Caco-2 (cell line): Measurements from ENCODE around the gene CDC123. TPM values are rescaled to one million over a fixed set of nuclear protein-coding genes. Genes with fewer than 3 reads are reported as not detected.
"Not testable (repeated sequence)": the region's sequence is repeated elsewhere in the genome, so short reads cannot be mapped to it uniquely, and the experiment has no call there.

Source experiments
- BruUV-seq: library from RNA; stranded (reverse); fragments of 400-500 nt; replicated peaks from 2 replicates; lab custom pipeline; 2021; lab: Mats Ljungman, UMichigan
- CTCF ChIA-PET: fragments of 300-600 bp; sonication (Branson Sonifier 250); formaldehyde crosslinking; loops from one replicate; lab custom pipeline; 2022; ENCODE audit warnings: antibody characterized with exemption; lab: Charles Lee
- POLR2A ChIA-PET: fragments of 300-600 bp; sonication (Branson Sonifier 250); formaldehyde crosslinking; loops from one replicate; lab custom pipeline; 2022; ENCODE audit warnings: antibody characterized with exemption; lab: Charles Lee
- DNase-seq, 2 experiments: peaks; one replicate each; pipeline versions ENCODE4 v3.0.0 to v3.0.0-alpha.2; 2020 to 2022
- H3K27me3 ChIP-seq: replicated peaks from 2 replicates; pipeline ENCODE4 v1.6.0; 2011; ENCODE audit warnings: low read length; ENCODE audit not compliant: control insufficient read depth, insufficient read depth
- H3K36me3 ChIP-seq: 2 replicates; pipeline ENCODE4 v1.5.1; 2011; ENCODE audit warnings: low read length; ENCODE audit not compliant: control insufficient read depth, insufficient read depth
- H3K4me1 ChIP-seq: fragments of 250-450 bp; sonication (Bioruptor Pico); 2 replicates; pipeline ENCODE4 v1.5.1; 2020; ENCODE audit warnings: mild to moderate bottlenecking
- H3K4me3 ChIP-seq: 2 replicates; pipeline ENCODE4 v1.5.1; 2011; ENCODE audit warnings: low read depth, mild to moderate bottlenecking, control low read depth, low read length
- H3K9me3 ChIP-seq: fragments of 250-450 bp; sonication (Bioruptor Pico); 2 replicates; pipeline ENCODE4 v1.5.1; 2020; ENCODE audit warnings: mild to moderate bottlenecking, moderate library complexity
- H3K27ac Mint-ChIP-seq: one replicate; pipeline ENCODE4 v1.8.0; 2022; ENCODE audit warnings: mixed read lengths; ENCODE audit not compliant: unreplicated experiment
- H3K27me3 Mint-ChIP-seq: one replicate; pipeline ENCODE4 v1.8.0; 2022; ENCODE audit warnings: mixed read lengths; ENCODE audit not compliant: insufficient read depth, unreplicated experiment
- H3K36me3 Mint-ChIP-seq: one replicate; pipeline ENCODE4 v1.8.0; 2022; ENCODE audit warnings: mild to moderate bottlenecking, mixed read lengths; ENCODE audit not compliant: insufficient read depth, unreplicated experiment
- H3K4me1 Mint-ChIP-seq: one replicate; pipeline ENCODE4 v1.8.0; 2022; ENCODE audit warnings: low read depth, mixed read lengths; ENCODE audit not compliant: unreplicated experiment
- H3K4me3 Mint-ChIP-seq: one replicate; pipeline ENCODE4 v1.8.0; 2022; ENCODE audit warnings: mild to moderate bottlenecking, moderate library complexity, mixed read lengths; ENCODE audit not compliant: unreplicated experiment
- H3K9me3 Mint-ChIP-seq: one replicate; pipeline ENCODE4 v1.8.0; 2022; ENCODE audit warnings: mixed read lengths; ENCODE audit not compliant: unreplicated experiment
- CTCF ChIP-seq, 2 experiments: fragments of 200-600 bp in 1 of 2; IDR thresholded peaks; 1 replicate in 1 of 2; 2 replicates in 1 of 2; pipeline versions ENCODE4 v1.5.1 to v1.8.0; 2011 to 2022; ENCODE audit warnings: antibody characterized with exemption in 1 of 2, control low read depth in 1 of 2, inconsistent platforms in 1 of 2, low read depth in 1 of 2, low read length in 1 of 2, mild to moderate bottlenecking in 1 of 2, moderate library complexity in 1 of 2; ENCODE audit not compliant: insufficient read depth in 1 of 2, severe bottlenecking in 1 of 2, unreplicated experiment in 1 of 2
- intact Hi-C: fragments of 100-400 bp; cut with micrococcal nuclease; formaldehyde crosslinking; loops from one replicate; pipeline ENCODE4 v1.10.0; 2022; ENCODE audit not compliant: unreplicated experiment
- total RNA-seq: library from RNA; stranded (reverse); gene quantifications from 2 replicates; pipeline ENCODE4 v1.2.3, GENCODE V29; 2022

Gene CDC123
- total RNA-seq, 1 experiment from 2014 or later = 190 TPM

- POLR2A ChIA-PET = no interaction called here
- Mint-ChIP-seq H3K9me3 (no peaks in the 10 kb centered on the region), H3K36me3 (peaks cover 54% of the 10 kb centered on the region), H3K27me3 (no peaks in the 10 kb centered on the region), H3K27ac (no peak overlapping the region), H3K4me1 (no peaks in the 10 kb centered on the region), H3K4me3 (no peak overlapping the region)
- H3K36me3 ChIP-seq = peaks cover 2% of the 10 kb centered on the region; the same call in 1 of the 2 replicates
- H3K4me3 ChIP-seq = no peak overlapping the region
- no peak for TF ChIP-seq CTCF (IDR thresholded peaks at IDR 0.05; ENCODE audit: insufficient read depth in 1 of 2, low read depth in 1 of 2, low read length in 1 of 2, severe bottlenecking in 1 of 2, unreplicated experiment in 1 of 2)
- no peak for DNase-seq
- H3K4me1 ChIP-seq = no peaks in the 10 kb centered on the region
- no TSS peak for BruUV-seq
- intact Hi-C loops = no loop called here
- CTCF ChIA-PET = no interaction called here
- H3K27me3 ChIP-seq = no peaks in the 10 kb centered on the region
- no peaks in the 10 kb centered on the region for H3K9me3 ChIP-seq
These were observed 31.0 kb upstream of the CDC123 start for GRCh38 chr10:12165036-12165435.

GRCh38 chr10:12165999-12166775 is 29.8 kb upstream of the CDC123 start:
- Mint-ChIP-seq H3K4me3 (no peak overlapping the region), H3K27ac (no peak overlapping the region), H3K36me3 (peaks cover 57% of the 10 kb centered on the region), H3K9me3 (no peaks in the 10 kb centered on the region), H3K27me3 (no peaks in the 10 kb centered on the region), H3K4me1 (no peaks in the 10 kb centered on the region)
- no peak for DNase-seq
- intact Hi-C loops = no loop called here
- no peaks in the 10 kb centered on the region for H3K4me1 ChIP-seq
- no peak overlapping the region for H3K4me3 ChIP-seq
- TF ChIP-seq CTCF (IDR thresholded peaks at IDR 0.05; ENCODE audit: insufficient read depth in 1 of 2, low read depth in 1 of 2, low read length in 1 of 2, severe bottlenecking in 1 of 2, unreplicated experiment in 1 of 2) = no peak
- H3K36me3 ChIP-seq = peaks cover 5% of the 10 kb centered on the region
- CTCF ChIA-PET = no interaction called here
- H3K27me3 ChIP-seq = no peaks in the 10 kb centered on the region
- POLR2A ChIA-PET = no interaction called here
- H3K9me3 ChIP-seq = no peaks in the 10 kb centered on the region
- BruUV-seq = no TSS peak

GRCh38 chr10:12171512-12171911 is 24.5 kb upstream of the CDC123 start:
- H3K27me3 Mint-ChIP-seq, H3K4me3 Mint-ChIP-seq, H3K4me1 ChIP-seq, H3K9me3 Mint-ChIP-seq, H3K4me3 ChIP-seq, H3K4me1 Mint-ChIP-seq, intact Hi-C loops, H3K27ac Mint-ChIP-seq, BruUV-seq, POLR2A ChIA-PET, H3K9me3 ChIP-seq, H3K36me3 ChIP-seq, H3K27me3 ChIP-seq, DNase-seq, CTCF ChIA-PET: not testable (repeated sequence)
- peaks cover 72% of the 10 kb centered on the region for H3K36me3 Mint-ChIP-seq
